GM23338 (cell line): ENCODE results near the gene EFS. TPM values are rescaled to one million over a fixed set of nuclear protein-coding genes. Genes with fewer than 3 reads are reported as not detected.

Experiments
- ATAC-seq: fragments of 200-7000 bp; cut with Tn5 transposase; 3 replicates; pipeline ENCODE4 v1.9.1; 2020
- DNase-seq: peaks from one replicate; pipeline ENCODE4 v3.0.0-alpha.2; 2015; ENCODE audit warnings: low spot score
- H2AFZ ChIP-seq: fragments of 200-600 bp; sonication (generic); 2 replicates; pipeline ENCODE4 v1.8.0; 2016; ENCODE audit warnings: antibody characterized with exemption, mild to moderate bottlenecking, moderate library complexity
- H3F3A ChIP-seq: fragments of 200-600 bp; sonication (generic); replicated peaks from 2 replicates; pipeline ENCODE4 v1.8.0; 2017; ENCODE audit warnings: antibody characterized with exemption, mixed run types, low read depth
- H3K27ac ChIP-seq: fragments of 200-600 bp; sonication (generic); 2 replicates; pipeline ENCODE4 v1.6.1; 2016; ENCODE audit warnings: low read depth
- H3K27me3 ChIP-seq: fragments of 200-600 bp; sonication (generic); 2 replicates; pipeline ENCODE4 v1.8.0; 2016; ENCODE audit warnings: mild to moderate bottlenecking, mixed run types, moderate library complexity; ENCODE audit not compliant: insufficient read depth
- H3K36me3 ChIP-seq: fragments of 200-600 bp; sonication (generic); 2 replicates; pipeline ENCODE4 v1.8.0; 2016; ENCODE audit warnings: mild to moderate bottlenecking; ENCODE audit not compliant: insufficient read depth
- H3K4me1 ChIP-seq: fragments of 200-600 bp; sonication (generic); 2 replicates; pipeline ENCODE4 v1.8.0; 2016; ENCODE audit warnings: mild to moderate bottlenecking, moderate library complexity; ENCODE audit not compliant: insufficient read depth
- H3K4me2 ChIP-seq: fragments of 200-600 bp; sonication (generic); 2 replicates; pipeline ENCODE4 v1.7.1; 2017; ENCODE audit warnings: mixed run types
- H3K4me3 ChIP-seq: fragments of 200-600 bp; sonication (generic); 2 replicates; pipeline ENCODE4 v1.6.1; 2016; ENCODE audit warnings: mixed run types
- H3K79me2 ChIP-seq: fragments of 200-600 bp; sonication (generic); replicated peaks from 2 replicates; pipeline ENCODE4 v1.8.0; 2017; ENCODE audit warnings: mild to moderate bottlenecking; ENCODE audit not compliant: insufficient read depth
- H3K9me2 ChIP-seq: fragments of 200-600 bp; sonication (generic); 2 replicates; pipeline ENCODE4 v1.8.0; 2017; ENCODE audit not compliant: insufficient read depth
- H4K20me1 ChIP-seq: fragments of 200-600 bp; sonication (generic); replicated peaks from 2 replicates; pipeline ENCODE4 v1.8.0; 2017; ENCODE audit warnings: mild to moderate bottlenecking; ENCODE audit not compliant: insufficient read depth
- H3K27ac Mint-ChIP-seq: 2 replicates; pipeline ENCODE4 v1.8.0; 2020; ENCODE audit warnings: inconsistent platforms, mild to moderate bottlenecking, moderate library complexity, mixed read lengths
- H3K27me3 Mint-ChIP-seq: 3 replicates; pipeline ENCODE4 v1.8.0; 2022; ENCODE audit warnings: low read depth, mild to moderate bottlenecking, moderate library complexity, mixed read lengths, inconsistent platforms; ENCODE audit not compliant: insufficient read depth, poor library complexity
- H3K36me3 Mint-ChIP-seq: 3 replicates; pipeline ENCODE4 v1.8.0; 2021; ENCODE audit warnings: low read depth, mild to moderate bottlenecking, inconsistent platforms, moderate library complexity, mixed read lengths
- H3K4me1 Mint-ChIP-seq: 3 replicates; pipeline ENCODE4 v1.8.0; 2020; ENCODE audit warnings: mild to moderate bottlenecking, inconsistent platforms, mixed read lengths
- H3K4me3 Mint-ChIP-seq: 3 replicates; pipeline ENCODE4 v1.8.0; 2021; ENCODE audit warnings: moderate library complexity, mild to moderate bottlenecking, inconsistent platforms, mixed read lengths
- H3K9me3 Mint-ChIP-seq: 3 replicates; pipeline ENCODE4 v1.8.0; 2020; ENCODE audit warnings: moderate library complexity, mild to moderate bottlenecking, inconsistent platforms, mixed read lengths
- EZH2 ChIP-seq: fragments of 200-600 bp; sonication (generic); IDR thresholded peaks from one replicate; pipeline ENCODE4 v1.8.0; 2017; ENCODE audit warnings: antibody characterized with exemption, mild to moderate bottlenecking, low read depth; ENCODE audit not compliant: unreplicated experiment
- JUNB ChIP-seq: IDR thresholded peaks from one replicate; pipeline ENCODE4 v1.6.1; 2016; ENCODE audit warnings: antibody characterized with exemption; ENCODE audit not compliant: unreplicated experiment
- POLR2AphosphoS5 ChIP-seq: IDR thresholded peaks from 2 replicates; pipeline ENCODE4 v1.6.1; 2016; ENCODE audit warnings: antibody characterized with exemption, low read depth
- STAT1 ChIP-seq: IDR thresholded peaks from one replicate; pipeline ENCODE4 v1.6.1; 2016; ENCODE audit warnings: antibody characterized with exemption; ENCODE audit not compliant: unreplicated experiment
- ZNF114 ChIP-seq: fragments of 250-450 bp; sonication (Bioruptor Pico); IDR thresholded peaks from 2 replicates; pipeline ENCODE4 v1.5.0; 2020; ENCODE audit warnings: mild to moderate bottlenecking, moderate library complexity
- ZNF331 ChIP-seq: fragments of 250-450 bp; sonication (Bioruptor Pico); IDR thresholded peaks from 2 replicates; pipeline ENCODE4 v1.5.0; 2020; ENCODE audit warnings: low read depth, mild to moderate bottlenecking, moderate library complexity
- polyA plus RNA-seq: library from polyadenylated mRNA; unstranded; fragments of >200 nt; fragmentation: Nextera tagmentation; extraction: Ambion mirVana; gene quantifications from 2 replicates; pipeline ENCODE4 v1.2.1, GENCODE V29; 2016
- total RNA-seq: library from RNA; depleted of rRNA; stranded (reverse); fragments of >200 nt; shearing (Covaris generic); gene quantifications from 2 replicates; pipeline ENCODE4 v1.2.3, GENCODE V29; 2014
- TF ChIP-seq, protein P1 (sequence below): IDR thresholded peaks from one replicate; pipeline ENCODE4 v1.6.1; 2018; ENCODE audit warnings: antibody characterized with exemption; ENCODE audit not compliant: unreplicated experiment
- TF ChIP-seq, protein P2 (sequence below), 2 experiments: fragments of 200-600 bp in 1 of 2; sonication (generic) in 1 of 2; conservative IDR thresholded peaks; 2 replicates each; pipeline versions ENCODE4 v1.5.1 to v1.6.1; 2016 to 2017; ENCODE audit warnings: antibody characterized with exemption in 2 of 2, low read depth in 2 of 2, mild to moderate bottlenecking in 2 of 2, moderate library complexity in 1 of 2

EFS gene
- total and polyA plus RNA-seq, 2 experiments from 2014 or later: 5.1 to 18.9 TPM

DNA sequence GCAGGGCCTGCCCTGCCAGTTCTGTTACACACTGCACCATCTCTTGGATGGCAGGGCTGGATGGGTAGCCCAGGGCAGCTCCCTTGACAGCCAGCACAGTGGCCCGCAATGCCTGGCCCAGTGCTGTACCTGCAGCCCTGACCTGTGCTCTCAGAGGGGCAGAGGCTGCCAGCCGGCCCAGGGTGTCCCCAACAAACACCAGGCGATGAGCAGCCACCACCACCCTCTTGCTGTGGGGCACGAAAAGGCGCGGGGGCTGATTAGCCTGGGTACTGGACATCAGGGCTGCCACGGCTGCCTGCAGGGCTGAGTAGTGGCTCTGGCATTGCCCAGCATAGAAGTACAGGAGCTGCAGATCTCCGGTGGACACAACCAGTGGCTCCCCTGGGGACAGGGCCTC, 7.7 kb downstream of the EFS start (continued):
- TF ChIP-seq, protein P1, sequence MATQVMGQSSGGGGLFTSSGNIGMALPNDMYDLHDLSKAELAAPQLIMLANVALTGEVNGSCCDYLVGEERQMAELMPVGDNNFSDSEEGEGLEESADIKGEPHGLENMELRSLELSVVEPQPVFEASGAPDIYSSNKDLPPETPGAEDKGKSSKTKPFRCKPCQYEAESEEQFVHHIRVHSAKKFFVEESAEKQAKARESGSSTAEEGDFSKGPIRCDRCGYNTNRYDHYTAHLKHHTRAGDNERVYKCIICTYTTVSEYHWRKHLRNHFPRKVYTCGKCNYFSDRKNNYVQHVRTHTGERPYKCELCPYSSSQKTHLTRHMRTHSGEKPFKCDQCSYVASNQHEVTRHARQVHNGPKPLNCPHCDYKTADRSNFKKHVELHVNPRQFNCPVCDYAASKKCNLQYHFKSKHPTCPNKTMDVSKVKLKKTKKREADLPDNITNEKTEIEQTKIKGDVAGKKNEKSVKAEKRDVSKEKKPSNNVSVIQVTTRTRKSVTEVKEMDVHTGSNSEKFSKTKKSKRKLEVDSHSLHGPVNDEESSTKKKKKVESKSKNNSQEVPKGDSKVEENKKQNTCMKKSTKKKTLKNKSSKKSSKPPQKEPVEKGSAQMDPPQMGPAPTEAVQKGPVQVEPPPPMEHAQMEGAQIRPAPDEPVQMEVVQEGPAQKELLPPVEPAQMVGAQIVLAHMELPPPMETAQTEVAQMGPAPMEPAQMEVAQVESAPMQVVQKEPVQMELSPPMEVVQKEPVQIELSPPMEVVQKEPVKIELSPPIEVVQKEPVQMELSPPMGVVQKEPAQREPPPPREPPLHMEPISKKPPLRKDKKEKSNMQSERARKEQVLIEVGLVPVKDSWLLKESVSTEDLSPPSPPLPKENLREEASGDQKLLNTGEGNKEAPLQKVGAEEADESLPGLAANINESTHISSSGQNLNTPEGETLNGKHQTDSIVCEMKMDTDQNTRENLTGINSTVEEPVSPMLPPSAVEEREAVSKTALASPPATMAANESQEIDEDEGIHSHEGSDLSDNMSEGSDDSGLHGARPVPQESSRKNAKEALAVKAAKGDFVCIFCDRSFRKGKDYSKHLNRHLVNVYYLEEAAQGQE: no peak

DNA sequence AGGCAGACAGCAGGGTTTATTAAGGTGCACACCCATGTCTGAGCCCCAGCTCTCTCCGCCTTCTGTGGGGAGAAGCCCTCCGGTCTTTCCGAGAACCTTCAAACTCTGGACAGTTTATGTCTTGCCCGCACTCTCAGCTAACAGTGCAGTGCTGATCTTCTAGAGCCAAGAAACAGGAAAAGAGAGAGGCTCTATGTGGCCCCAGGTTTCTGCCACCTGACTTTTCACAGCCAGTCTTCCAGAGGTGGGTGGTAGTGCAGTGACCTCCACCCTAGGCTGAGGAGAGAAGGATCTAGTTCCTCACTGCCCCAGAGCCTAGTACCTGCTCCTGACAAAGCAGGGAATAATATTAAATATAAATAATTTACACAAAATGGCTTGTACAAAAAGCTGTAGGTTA, 8.3 kb downstream of the EFS start:
- Mint-ChIP-seq H3K27me3 (peaks cover 16% of the 10 kb centered on the region), H3K4me1 (peaks cover 17% of the 10 kb centered on the region), H3K9me3 (no peaks in the 10 kb centered on the region; the same call in 2 of the 3 replicates), H3K36me3 (peaks cover 24% of the 10 kb centered on the region), H3K27ac (no peak overlapping the region), H3K4me3 (no peak overlapping the region)
- no peaks in the 10 kb centered on the region for H3F3A ChIP-seq
- no peak overlapping the region for H3K27ac ChIP-seq
- no peak for ATAC-seq
- no peaks in the 10 kb centered on the region for H3K9me2 ChIP-seq
- H3K27me3 ChIP-seq: peaks cover 22% of the 10 kb centered on the region
- no peak overlapping the region for H3K4me2 ChIP-seq
- H3K36me3 ChIP-seq: no peaks in the 10 kb centered on the region
- no peak overlapping the region for H2AFZ ChIP-seq
- no peak overlapping the region for H3K4me3 ChIP-seq
- H3K79me2 ChIP-seq: no peaks in the 10 kb centered on the region
- no peak for DNase-seq
- no peak for TF ChIP-seq ZNF114 (CRISPR knock-in tag)
- TF ChIP-seq, protein P2, sequence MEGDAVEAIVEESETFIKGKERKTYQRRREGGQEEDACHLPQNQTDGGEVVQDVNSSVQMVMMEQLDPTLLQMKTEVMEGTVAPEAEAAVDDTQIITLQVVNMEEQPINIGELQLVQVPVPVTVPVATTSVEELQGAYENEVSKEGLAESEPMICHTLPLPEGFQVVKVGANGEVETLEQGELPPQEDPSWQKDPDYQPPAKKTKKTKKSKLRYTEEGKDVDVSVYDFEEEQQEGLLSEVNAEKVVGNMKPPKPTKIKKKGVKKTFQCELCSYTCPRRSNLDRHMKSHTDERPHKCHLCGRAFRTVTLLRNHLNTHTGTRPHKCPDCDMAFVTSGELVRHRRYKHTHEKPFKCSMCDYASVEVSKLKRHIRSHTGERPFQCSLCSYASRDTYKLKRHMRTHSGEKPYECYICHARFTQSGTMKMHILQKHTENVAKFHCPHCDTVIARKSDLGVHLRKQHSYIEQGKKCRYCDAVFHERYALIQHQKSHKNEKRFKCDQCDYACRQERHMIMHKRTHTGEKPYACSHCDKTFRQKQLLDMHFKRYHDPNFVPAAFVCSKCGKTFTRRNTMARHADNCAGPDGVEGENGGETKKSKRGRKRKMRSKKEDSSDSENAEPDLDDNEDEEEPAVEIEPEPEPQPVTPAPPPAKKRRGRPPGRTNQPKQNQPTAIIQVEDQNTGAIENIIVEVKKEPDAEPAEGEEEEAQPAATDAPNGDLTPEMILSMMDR (conservative IDR thresholded peaks at IDR 0.05; ENCODE audit: low read depth in 2 of 2): no peak
- H4K20me1 ChIP-seq: no peaks in the 10 kb centered on the region; the same call in 1 of the 2 replicates
- no peaks in the 10 kb centered on the region for H3K4me1 ChIP-seq

DNA sequence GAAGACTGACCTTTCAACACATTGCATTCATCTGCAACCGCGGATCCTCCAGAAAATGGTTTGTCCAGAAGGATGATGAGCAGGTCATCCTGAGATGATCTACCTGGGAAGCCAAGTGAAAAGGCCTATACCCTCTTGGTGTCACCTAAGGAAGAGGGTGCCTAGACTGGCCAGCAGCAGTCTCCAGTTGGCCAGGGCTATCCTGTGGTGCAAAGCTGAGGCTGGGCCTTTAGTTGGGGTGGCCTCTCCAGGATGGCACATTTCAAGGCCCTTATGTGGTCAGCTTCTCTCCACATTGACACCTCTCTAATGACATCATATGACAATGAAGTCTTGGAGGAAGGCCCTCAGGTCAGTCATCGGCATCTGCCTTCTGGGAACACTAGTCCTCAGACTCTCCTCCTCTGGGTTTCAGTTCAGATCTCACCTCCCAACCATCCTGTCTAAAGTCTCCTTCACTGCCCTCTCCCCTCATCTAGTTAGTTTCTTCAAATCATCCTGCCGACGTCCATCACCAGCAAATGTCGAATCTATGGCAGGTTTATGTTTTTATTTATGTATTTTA, 9.0 kb downstream of the EFS start:
- H3K4me3 Mint-ChIP-seq: no peak overlapping the region
- TF ChIP-seq JUNB (no peak), STAT1 (no peak), EZH2 (no peak), ZNF114 (CRISPR knock-in tag) (no peak), ZNF331 (CRISPR knock-in tag) (no peak), POLR2AphosphoS5 (no peak)
- TF ChIP-seq, protein P1: no peak

More for the DNA sequence above, 9.0 kb downstream of the EFS start:
- Histone ChIP-seq H3K4me1 (peaks cover 5% of the 10 kb centered on the region; the same call in 1 of the 2 replicates), H4K20me1 (no peaks in the 10 kb centered on the region; the same call in 1 of the 2 replicates), H2AFZ (no peak overlapping the region), H3K27me3 (peaks cover 30% of the 10 kb centered on the region), H3K79me2 (no peaks in the 10 kb centered on the region), H3K36me3 (no peaks in the 10 kb centered on the region), H3K9me2 (no peaks in the 10 kb centered on the region), H3F3A (no peaks in the 10 kb centered on the region), H3K27ac (no peak overlapping the region), H3K4me3 (no peak overlapping the region), H3K4me2 (no peak overlapping the region)
- Mint-ChIP-seq H3K27me3 (peaks cover 17% of the 10 kb centered on the region), H3K27ac (no peak overlapping the region; the same call in 1 of the 2 replicates), H3K9me3 (no peaks in the 10 kb centered on the region; the same call in 1 of the 3 replicates), H3K36me3 (peaks cover 27% of the 10 kb centered on the region), H3K4me1 (peaks cover 16% of the 10 kb centered on the region)
- ATAC-seq: no peak
- DNase-seq: no peak
